ENCODE results near the gene CXCL17.

DNA sequence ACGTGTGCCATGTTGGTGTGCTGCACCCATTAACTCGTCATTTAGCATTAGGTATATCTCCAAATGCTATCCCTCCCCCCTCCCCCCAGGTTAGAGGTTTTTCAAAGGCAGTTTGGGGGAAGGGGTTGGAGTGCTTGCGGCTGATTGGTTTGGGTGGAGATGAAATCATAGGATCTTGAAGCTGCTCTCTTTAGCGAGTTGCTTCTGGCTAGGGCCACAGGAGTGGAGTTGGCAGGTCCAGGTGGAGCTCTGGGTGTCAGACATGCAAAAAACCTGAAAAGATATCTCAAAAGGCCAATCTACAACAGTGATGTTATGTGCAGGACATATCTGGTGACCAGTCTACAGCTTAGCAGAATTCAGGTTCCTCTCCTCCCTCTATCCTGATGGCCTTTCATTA lies 32.6 kb upstream of the CXCL17 start:
- TF ChIP-seq, protein P1, sequence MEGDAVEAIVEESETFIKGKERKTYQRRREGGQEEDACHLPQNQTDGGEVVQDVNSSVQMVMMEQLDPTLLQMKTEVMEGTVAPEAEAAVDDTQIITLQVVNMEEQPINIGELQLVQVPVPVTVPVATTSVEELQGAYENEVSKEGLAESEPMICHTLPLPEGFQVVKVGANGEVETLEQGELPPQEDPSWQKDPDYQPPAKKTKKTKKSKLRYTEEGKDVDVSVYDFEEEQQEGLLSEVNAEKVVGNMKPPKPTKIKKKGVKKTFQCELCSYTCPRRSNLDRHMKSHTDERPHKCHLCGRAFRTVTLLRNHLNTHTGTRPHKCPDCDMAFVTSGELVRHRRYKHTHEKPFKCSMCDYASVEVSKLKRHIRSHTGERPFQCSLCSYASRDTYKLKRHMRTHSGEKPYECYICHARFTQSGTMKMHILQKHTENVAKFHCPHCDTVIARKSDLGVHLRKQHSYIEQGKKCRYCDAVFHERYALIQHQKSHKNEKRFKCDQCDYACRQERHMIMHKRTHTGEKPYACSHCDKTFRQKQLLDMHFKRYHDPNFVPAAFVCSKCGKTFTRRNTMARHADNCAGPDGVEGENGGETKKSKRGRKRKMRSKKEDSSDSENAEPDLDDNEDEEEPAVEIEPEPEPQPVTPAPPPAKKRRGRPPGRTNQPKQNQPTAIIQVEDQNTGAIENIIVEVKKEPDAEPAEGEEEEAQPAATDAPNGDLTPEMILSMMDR (IDR thresholded peaks at IDR 0.05): no peak
- TF ChIP-seq EP300 (IDR thresholded peaks at IDR 0.05): no peak
- no peak for TF ChIP-seq POLR2A (IDR thresholded peaks at IDR 0.05)

Measured in sigmoid colon (tissue), 4 donors.